ENCODE data around the gene FKBP6.
"Not testable (repeated sequence)": the region's sequence is repeated elsewhere in the genome, so short reads cannot be mapped to it uniquely, and the experiment has no call there.

The FKBP6 gene

DNA sequence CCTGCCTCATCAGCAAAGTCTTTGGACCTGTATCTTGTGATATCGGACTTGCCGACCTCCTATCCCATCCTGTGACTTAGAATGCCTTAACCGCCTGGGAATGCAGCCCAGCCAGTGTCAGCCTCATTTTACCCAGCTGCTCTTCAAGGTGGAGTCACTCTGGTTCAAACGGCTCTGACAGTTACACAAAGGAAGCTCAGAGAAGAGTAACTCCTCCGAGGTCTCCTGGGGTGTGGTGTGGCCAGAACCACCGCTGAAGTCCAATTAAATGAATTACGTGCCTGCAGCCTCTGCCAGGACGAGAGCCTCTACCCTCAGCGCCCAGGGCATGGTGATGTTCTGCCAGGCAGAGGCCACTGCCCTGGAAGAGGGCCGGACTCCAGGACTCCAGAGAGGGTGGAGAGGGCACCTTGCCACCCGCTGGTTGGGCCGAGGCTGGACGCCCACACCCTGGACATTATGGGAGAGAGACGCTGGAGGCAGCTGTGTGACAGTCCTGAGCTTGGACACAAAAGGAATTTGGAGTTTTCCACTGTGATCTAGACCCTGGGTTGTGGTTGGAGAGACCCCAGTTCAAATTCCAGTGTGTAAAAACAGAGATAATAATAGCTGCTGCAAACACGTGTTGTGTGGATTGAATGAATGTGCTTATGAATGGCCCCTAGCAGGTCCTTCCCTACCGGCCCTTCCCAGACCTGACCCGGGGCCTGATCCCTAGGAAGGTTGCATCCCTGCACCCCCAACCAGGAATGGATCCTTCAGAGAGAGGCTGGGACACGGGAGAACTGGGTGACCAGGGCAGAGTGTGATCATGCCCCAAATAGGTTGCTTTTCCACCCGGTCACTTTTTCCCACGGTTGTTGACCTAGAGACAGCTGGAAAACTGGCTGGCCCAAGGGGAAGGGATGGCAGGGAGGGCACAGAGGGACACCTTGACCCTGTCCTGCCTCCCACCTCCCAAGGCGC, 67.9 kb downstream of the FKBP6 start:
- no peak for DNase-seq (ENCODE audit: low read depth)

DNA sequence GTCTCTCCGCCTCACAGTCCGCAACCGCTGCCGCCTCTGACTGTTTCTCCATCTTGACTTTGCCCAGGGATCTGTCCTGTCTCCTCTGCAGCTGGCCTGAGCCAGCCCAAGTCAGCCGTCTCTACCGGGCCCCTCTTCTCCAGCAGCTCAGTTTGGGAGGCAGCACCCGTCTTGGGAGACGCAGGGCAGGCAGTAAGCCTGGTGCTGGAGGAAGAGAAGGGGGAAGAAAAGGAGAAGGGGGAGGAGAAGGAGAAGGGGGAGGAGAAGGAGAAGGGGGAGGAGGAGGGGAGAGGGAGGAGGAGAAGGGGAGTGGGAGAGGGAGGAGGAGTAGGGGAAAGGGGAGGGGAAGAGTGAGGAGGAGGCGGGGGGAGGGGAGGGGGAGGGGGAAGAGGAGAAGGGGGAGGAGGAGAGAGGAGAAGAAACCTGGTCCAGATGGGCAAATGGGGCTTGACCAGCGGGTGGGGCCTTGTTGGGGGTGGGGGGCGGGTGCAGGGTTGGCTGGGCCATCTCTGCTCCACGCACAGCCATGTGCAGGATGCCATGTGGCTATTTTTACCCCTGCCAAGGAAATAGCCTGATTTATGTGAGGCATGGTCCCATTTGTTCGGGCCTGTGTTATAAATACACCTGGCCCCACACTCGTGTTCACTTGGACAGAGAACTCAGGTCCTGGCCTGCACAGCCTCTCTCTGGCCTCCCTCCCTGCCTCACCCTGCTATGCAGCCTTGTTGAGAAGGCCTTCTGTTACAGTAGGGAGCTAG, 69.7 kb downstream of the FKBP6 start:
- DNase-seq (ENCODE audit: low read depth): no peak

DNA sequence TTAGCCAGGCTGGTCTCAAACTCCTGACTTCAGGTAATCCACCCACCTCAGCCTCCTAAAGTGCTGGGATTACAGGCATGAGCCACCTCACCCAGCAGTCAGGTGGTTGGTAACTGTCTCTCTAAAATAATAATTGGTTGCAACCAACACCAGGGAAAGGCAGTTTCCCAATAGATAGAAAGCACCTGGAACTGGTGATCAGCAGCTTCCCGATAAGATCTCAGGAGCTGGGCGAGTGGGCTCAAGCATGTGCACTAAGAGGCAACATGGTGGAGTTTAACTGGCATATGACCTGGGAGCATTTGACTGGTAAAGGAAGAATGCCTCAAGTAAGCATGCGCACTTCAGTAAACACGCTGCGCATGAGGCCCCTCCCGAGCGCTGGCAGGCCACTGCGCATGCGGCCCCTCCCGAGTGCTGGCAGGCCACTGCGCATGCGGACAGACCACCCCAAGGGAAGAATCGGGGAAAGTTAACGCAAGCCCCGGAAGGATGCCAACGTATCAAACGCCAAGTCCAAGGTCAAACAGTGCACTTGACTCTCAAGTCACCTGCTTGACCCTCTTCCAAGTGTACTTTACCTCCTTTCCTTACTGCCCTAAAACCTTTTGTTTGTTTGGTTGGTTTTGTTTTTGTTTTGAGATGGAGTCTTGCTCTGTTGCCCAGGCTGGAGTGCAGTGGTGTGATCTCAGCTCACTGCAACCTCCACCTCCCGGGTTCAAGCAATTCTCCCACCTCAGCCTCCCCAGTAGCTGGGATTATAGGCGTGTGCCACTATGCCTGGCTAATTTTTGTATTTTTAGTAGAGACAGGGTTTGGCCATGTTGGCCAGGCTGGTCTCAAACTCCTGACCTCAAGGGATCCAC, 71.5 kb downstream of the FKBP6 start:
- DNase-seq (ENCODE audit: low read depth): peak; percentile 23

DNA sequence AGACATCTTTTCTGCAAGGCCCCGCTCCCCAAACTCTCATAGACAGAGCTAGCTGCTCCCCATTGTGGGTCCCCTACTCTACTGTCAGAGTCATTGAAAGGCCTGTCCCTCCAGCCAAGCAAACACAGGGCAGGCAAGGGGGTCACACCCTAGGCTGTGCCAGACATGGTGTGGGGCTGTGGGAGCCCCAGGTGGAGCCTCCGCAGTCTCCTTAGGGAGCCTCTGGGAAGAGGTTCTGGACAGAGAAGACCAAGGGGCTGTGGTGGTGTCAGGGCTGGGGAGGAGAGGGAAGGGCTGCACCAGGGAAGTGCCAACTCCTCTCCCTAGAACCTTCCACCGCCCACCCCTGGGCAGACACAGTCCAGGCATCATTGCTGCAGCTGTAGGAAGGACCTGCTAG, 76.9 kb downstream of the FKBP6 start:
- not testable (repeated sequence) for DNase-seq (ENCODE audit: low read depth)
